ENCODE results near the gene RASL10B. TPM values are rescaled to one million over a fixed set of nuclear protein-coding genes. Genes with fewer than 3 reads are reported as not detected.

RASL10B gene
- total and polyA plus RNA-seq, 2 experiments from 2014 or later = 0.11 to 0.54 TPM

- Histone ChIP-seq H3K9me3 (ENCODE audit: low read depth) (no peaks in the 10 kb centered on the region), H4K20me1 (ENCODE audit: insufficient read depth) (no peaks in the 10 kb centered on the region), H3K4me1 (ENCODE audit: insufficient read depth) (peaks cover 9% of the 10 kb centered on the region), H3K36me3 (ENCODE audit: low read depth) (no peaks in the 10 kb centered on the region), H3K4me2 (ENCODE audit: unreplicated experiment) (no peak overlapping the region), H3K9me2 (ENCODE audit: insufficient read depth) (no peaks in the 10 kb centered on the region), H3K9ac (no peak overlapping the region), H3K79me2 (ENCODE audit: insufficient read depth) (no peaks in the 10 kb centered on the region), H3K4me3 (no peak overlapping the region), H3K27ac (no peak overlapping the region), H3K27me3 (replicated peaks; ENCODE audit: insufficient read depth) (no peaks in the 10 kb centered on the region; the same call in 1 of the 2 replicates), H2AFZ (no peak overlapping the region), H3F3A (ENCODE audit: insufficient read depth) (no peaks in the 10 kb centered on the region)
- DNase-seq = no peak
- in situ Hi-C loops (cut with MboI) = no loop called here
- TF ChIP-seq EZH2phosphoT487 (IDR thresholded peaks at IDR 0.05; ENCODE audit: insufficient read depth, low read depth) = no peak
- TF ChIP-seq EZH2 (IDR thresholded peaks at IDR 0.05; ENCODE audit: insufficient read depth, poor library complexity, severe bottlenecking) = no peak
- 66 to 71% methylated on average over 15 to 16 of the region's 16 CpGs for WGBS, 2 experiments (ENCODE audit: low coverage in 1 of 2, low lambda C conversion rate in 2 of 2, missing lambda C conversion rate in 2 of 2)
Measured at GRCh38 chr17:35752471-35752870, 21.0 kb downstream of the RASL10B start.

GRCh38 chr17:35752945-35753764 lies 21.7 kb downstream of the RASL10B start, which contains the start of gene GAS2L2:
Gene GAS2L2, minus strand, starts transcription at chr17:35753239. Its CDS starts 389 bp downstream, at chr17:35752850.
- Histone ChIP-seq H3K9ac (no peak within 1 kb of the TSS), H4K20me1 (ENCODE audit: insufficient read depth) (no peaks in the 10 kb centered on the region), H3K4me1 (ENCODE audit: insufficient read depth) (peaks cover 9% of the 10 kb centered on the region), H2AFZ (no peak within 1 kb of the TSS), H3K4me3 (no peak within 1 kb of the TSS), H3K27me3 (replicated peaks; ENCODE audit: insufficient read depth) (no peaks in the 10 kb centered on the region; the same call in 1 of the 2 replicates), H3F3A (ENCODE audit: insufficient read depth) (no peaks in the 10 kb centered on the region), H3K4me2 (ENCODE audit: unreplicated experiment) (no peak within 1 kb of the TSS), H3K79me2 (ENCODE audit: insufficient read depth) (no peaks in the 10 kb centered on the region), H3K9me2 (ENCODE audit: insufficient read depth) (no peaks in the 10 kb centered on the region), H3K36me3 (ENCODE audit: low read depth) (no peaks in the 10 kb centered on the region), H3K9me3 (ENCODE audit: low read depth) (no peaks in the 10 kb centered on the region), H3K27ac (no peak within 1 kb of the TSS)
- no peak for TF ChIP-seq EZH2phosphoT487 (IDR thresholded peaks at IDR 0.05; ENCODE audit: insufficient read depth, low read depth)
- no peak for TF ChIP-seq EZH2 (IDR thresholded peaks at IDR 0.05; ENCODE audit: insufficient read depth, poor library complexity, severe bottlenecking)
- no peak for DNase-seq
- 32 to 39% methylated on average over 8 to 9 of the region's 9 CpGs for WGBS, 2 experiments (ENCODE audit: low coverage in 1 of 2, low lambda C conversion rate in 2 of 2, missing lambda C conversion rate in 2 of 2)
- in situ Hi-C loops (cut with MboI) = no loop called here

GRCh38 chr17:35757243-35757642 lies 25.8 kb downstream of the RASL10B start:
- DNase-seq = no peak
- H3K36me3 ChIP-seq (ENCODE audit: low read depth) = no peaks in the 10 kb centered on the region
- in situ Hi-C loops (cut with MboI) = no loop called here
- H3F3A ChIP-seq (ENCODE audit: insufficient read depth) = no peaks in the 10 kb centered on the region
- no peak overlapping the region for H3K4me2 ChIP-seq (ENCODE audit: unreplicated experiment)
- no peaks in the 10 kb centered on the region for H3K4me1 ChIP-seq (ENCODE audit: insufficient read depth)
- no peak overlapping the region for H2AFZ ChIP-seq
- no peaks in the 10 kb centered on the region for H3K27me3 ChIP-seq (replicated peaks; ENCODE audit: insufficient read depth)
- no peaks in the 10 kb centered on the region for H4K20me1 ChIP-seq (ENCODE audit: insufficient read depth)
- H3K9ac ChIP-seq = no peak overlapping the region
- TF ChIP-seq EZH2 (IDR thresholded peaks at IDR 0.05; ENCODE audit: insufficient read depth, poor library complexity, severe bottlenecking) (no peak), EZH2phosphoT487 (IDR thresholded peaks at IDR 0.05; ENCODE audit: insufficient read depth, low read depth) (no peak)
- H3K79me2 ChIP-seq (ENCODE audit: insufficient read depth) = no peaks in the 10 kb centered on the region
- H3K9me3 ChIP-seq (ENCODE audit: low read depth) = no peaks in the 10 kb centered on the region
- no peak overlapping the region for H3K4me3 ChIP-seq
- H3K27ac ChIP-seq = no peak overlapping the region
- H3K9me2 ChIP-seq (ENCODE audit: insufficient read depth) = no peaks in the 10 kb centered on the region

- Histone ChIP-seq H3K79me2 (ENCODE audit: insufficient read depth) (no peaks in the 10 kb centered on the region), H3F3A (ENCODE audit: insufficient read depth) (no peaks in the 10 kb centered on the region), H3K4me3 (no peak within 1 kb of the TSS), H3K9me3 (ENCODE audit: low read depth) (no peaks in the 10 kb centered on the region), H3K27ac (no peak within 1 kb of the TSS), H3K27me3 (replicated peaks; ENCODE audit: insufficient read depth) (no peaks in the 10 kb centered on the region), H4K20me1 (ENCODE audit: insufficient read depth) (no peaks in the 10 kb centered on the region), H3K9ac (no peak within 1 kb of the TSS), H2AFZ (no peak within 1 kb of the TSS), H3K9me2 (ENCODE audit: insufficient read depth) (no peaks in the 10 kb centered on the region), H3K4me1 (ENCODE audit: insufficient read depth) (no peaks in the 10 kb centered on the region), H3K4me2 (ENCODE audit: unreplicated experiment) (no peak within 1 kb of the TSS), H3K36me3 (ENCODE audit: low read depth) (no peaks in the 10 kb centered on the region)
- WGBS, 2 experiments (ENCODE audit: low coverage in 1 of 2, low lambda C conversion rate in 2 of 2, missing lambda C conversion rate in 2 of 2) = 50 to 57% methylated on average over 1 of the region's 1 CpG
- TF ChIP-seq EZH2phosphoT487 (IDR thresholded peaks at IDR 0.05; ENCODE audit: insufficient read depth, low read depth) (no peak), EZH2 (IDR thresholded peaks at IDR 0.05; ENCODE audit: insufficient read depth, poor library complexity, severe bottlenecking) (no peak)
- no peak for DNase-seq
- in situ Hi-C loops (cut with MboI) = no loop called here
Measured at GRCh38 chr17:35760587-35760986, 29.1 kb downstream of the RASL10B start, which contains the start of gene C17orf50. Gene C17orf50, plus strand, starts transcription at chr17:35760887. Its CDS starts 55 bp downstream, at chr17:35760942.
